Calu3 (cell line): ENCODE results near the gene SLC39A7. TPM values are rescaled to one million over a fixed set of nuclear protein-coding genes. Genes with fewer than 3 reads are reported as not detected.

Source experiments
- BruUV-seq: library from RNA; stranded (reverse); fragments of 400-500 nt; replicated peaks from 2 replicates; lab custom pipeline; 2021; lab: Mats Ljungman, UMichigan
- CTCF ChIA-PET: fragments of 300-600 bp; sonication (Branson Sonifier 250); formaldehyde crosslinking; loops from one replicate; lab custom pipeline; 2022; ENCODE audit warnings: antibody characterized with exemption; lab: Charles Lee
- DNase-seq: peaks from one replicate; pipeline ENCODE4 v3.0.0; 2022
- H3K27ac Mint-ChIP-seq: one replicate; pipeline ENCODE4 v1.8.0; 2022; ENCODE audit warnings: mixed read lengths; ENCODE audit not compliant: unreplicated experiment
- H3K27me3 Mint-ChIP-seq: one replicate; pipeline ENCODE4 v1.8.0; 2022; ENCODE audit warnings: mixed read lengths; ENCODE audit not compliant: unreplicated experiment
- H3K36me3 Mint-ChIP-seq: one replicate; pipeline ENCODE4 v1.8.0; 2022; ENCODE audit warnings: mild to moderate bottlenecking, moderate library complexity, mixed read lengths; ENCODE audit not compliant: insufficient read depth, unreplicated experiment
- H3K4me1 Mint-ChIP-seq: one replicate; pipeline ENCODE4 v1.8.0; 2022; ENCODE audit warnings: mild to moderate bottlenecking, low read depth, mixed read lengths; ENCODE audit not compliant: unreplicated experiment
- H3K4me3 Mint-ChIP-seq: one replicate; pipeline ENCODE4 v1.8.0; 2022; ENCODE audit warnings: mild to moderate bottlenecking, low read depth, moderate library complexity, mixed read lengths; ENCODE audit not compliant: unreplicated experiment
- H3K9me3 Mint-ChIP-seq: one replicate; pipeline ENCODE4 v1.8.0; 2022; ENCODE audit warnings: low read depth, mixed read lengths; ENCODE audit not compliant: unreplicated experiment
- CTCF ChIP-seq: fragments of 200-600 bp; IDR thresholded peaks from one replicate; pipeline ENCODE4 v1.8.0; 2022; ENCODE audit warnings: antibody characterized with exemption; ENCODE audit not compliant: unreplicated experiment
- intact Hi-C: fragments of 100-400 bp; cut with micrococcal nuclease; formaldehyde crosslinking; loops from one replicate; pipeline ENCODE4 v1.10.0; 2022; ENCODE audit not compliant: unreplicated experiment
- total RNA-seq: library from RNA; stranded (reverse); gene quantifications from 2 replicates; pipeline ENCODE4 v1.2.3, GENCODE V29; 2022

Gene SLC39A7
- total RNA-seq, 1 experiment from 2014 or later: 201 TPM

GRCh38 chr6:33235221-33235634 is 34.6 kb downstream of the SLC39A7 start:
- H3K4me1 Mint-ChIP-seq: peaks cover 14% of the 10 kb centered on the region
- CTCF ChIA-PET: interaction anchor here (0.7 kb wide), 1 partner anchor 13 kb away, joined by 3 read pairs; no protein-coding TSS in a partner anchor
- H3K36me3 Mint-ChIP-seq: no peaks in the 10 kb centered on the region
- intact Hi-C loops: no loop called here
- H3K9me3 Mint-ChIP-seq: no peaks in the 10 kb centered on the region
- H3K4me3 Mint-ChIP-seq: no peak overlapping the region
- H3K27me3 Mint-ChIP-seq: peaks cover 86% of the 10 kb centered on the region
- BruUV-seq: no TSS peak
- H3K27ac Mint-ChIP-seq: no peak overlapping the region
- TF ChIP-seq CTCF: no peak
- DNase-seq: no peak

GRCh38 chr6:33236328-33236727 is 35.7 kb downstream of the SLC39A7 start:
- Mint-ChIP-seq H3K27ac (no peak overlapping the region), H3K4me1 (peaks cover 10% of the 10 kb centered on the region), H3K4me3 (no peak overlapping the region), H3K27me3 (peaks cover 87% of the 10 kb centered on the region), H3K36me3 (no peaks in the 10 kb centered on the region), H3K9me3 (no peaks in the 10 kb centered on the region)
- BruUV-seq: no TSS peak
- CTCF ChIA-PET: interaction anchor here (0.6 to 1.4 kb wide), 2 partner anchors 12 to 1347 kb away, joined by 3 to 4 read pairs; no protein-coding TSS in a partner anchor
- no peak for DNase-seq
- TF ChIP-seq CTCF: no peak
- intact Hi-C loops: no loop called here

GRCh38 chr6:33236852-33237251 is 36.2 kb downstream of the SLC39A7 start:
- Mint-ChIP-seq H3K4me3 (no peak overlapping the region), H3K9me3 (no peaks in the 10 kb centered on the region), H3K4me1 (peaks cover 6% of the 10 kb centered on the region), H3K27me3 (peaks cover 87% of the 10 kb centered on the region), H3K36me3 (no peaks in the 10 kb centered on the region), H3K27ac (no peak overlapping the region)
- no peak for TF ChIP-seq CTCF
- CTCF ChIA-PET: interaction anchor here (1.4 kb wide), 1 partner anchor 11 kb away, joined by 4 read pairs; no protein-coding TSS in a partner anchor
- BruUV-seq: no TSS peak
- intact Hi-C loops: no loop called here
- no peak for DNase-seq

GRCh38 chr6:33237741-33238140 is 37.1 kb downstream of the SLC39A7 start:
- CTCF ChIA-PET: interaction anchor here (0.6 to 2.2 kb wide), 3 partner anchors 11 to 84 kb away, joined by 3 to 7 read pairs (median 4); no protein-coding TSS in a partner anchor
- Mint-ChIP-seq H3K27me3 (peaks cover 87% of the 10 kb centered on the region), H3K4me3 (no peak overlapping the region), H3K4me1 (no peaks in the 10 kb centered on the region), H3K36me3 (no peaks in the 10 kb centered on the region), H3K27ac (no peak overlapping the region), H3K9me3 (no peaks in the 10 kb centered on the region)
- intact Hi-C loops: no loop called here
- no TSS peak for BruUV-seq
- no peak for TF ChIP-seq CTCF
- DNase-seq: no peak
